CD4-positive, alpha-beta T cell treated with Interferon alpha-2 for 1 hour (primary cell): ENCODE measurements around the gene MPRIP.

Source experiments
- DNase-seq, 2 donors: peaks; one replicate each; pipeline ENCODE4 v3.0.0-alpha.2; 2020 to 2022

The MPRIP gene

GRCh38 chr17:17030515-17031211, 11.6 kb upstream of the MPRIP start:
- no peak for DNase-seq

GRCh38 chr17:17032131-17032692, 10.0 kb upstream of the MPRIP start:
- DNase-seq, result no peak

- no peak for DNase-seq
These were observed 8.8 kb upstream of the MPRIP start for GRCh38 chr17:17033466-17033865.

GRCh38 chr17:17034026-17034425, 8.2 kb upstream of the MPRIP start:
- DNase-seq, result no peak

- no peak for DNase-seq
These were observed 7.7 kb upstream of the MPRIP start for GRCh38 chr17:17034496-17035075.

GRCh38 chr17:17035490-17035889, 6.8 kb upstream of the MPRIP start:
- no peak for DNase-seq

GRCh38 chr17:17035920-17036523, 6.2 kb upstream of the MPRIP start:
- DNase-seq, result no peak

- DNase-seq, result peak in 1 of 2 donors; percentile 46
These were observed 5.7 kb upstream of the MPRIP start for GRCh38 chr17:17036524-17036998.

GRCh38 chr17:17039911-17040310, 2.3 kb upstream of the MPRIP start:
- no peak for DNase-seq

- no peak for DNase-seq
These were observed 1.2 kb upstream of the MPRIP start for GRCh38 chr17:17041018-17041521.

- DNase-seq, result peak; percentile 97
These were observed 480 bp upstream of the MPRIP start for GRCh38 chr17:17041571-17042383.

- no peak for DNase-seq
These were observed 699 bp downstream of the MPRIP start for GRCh38 chr17:17042851-17043460.

GRCh38 chr17:17043461-17044271, 1.4 kb downstream of the MPRIP start:
- DNase-seq, result no peak

- DNase-seq, result peak; percentile 18 to 28
These were observed 2.7 kb downstream of the MPRIP start for GRCh38 chr17:17044846-17045561.

- DNase-seq, result no peak
These were observed 5.8 kb downstream of the MPRIP start for GRCh38 chr17:17048106-17048505.

GRCh38 chr17:17050346-17051345, 8.4 kb downstream of the MPRIP start:
- no peak for DNase-seq

GRCh38 chr17:17051380-17051779, 9.1 kb downstream of the MPRIP start:
- no peak for DNase-seq

GRCh38 chr17:17051791-17052461, 9.7 kb downstream of the MPRIP start:
- DNase-seq, result no peak
